Measurements from ENCODE around the gene GLIS2.

Gene GLIS2

GRCh38 chr16:4307215-4308037 is 8.4 kb upstream of the GLIS2 start:
- DNase-seq (ENCODE audit: low read depth in 2 of 2), result peak; percentile 95 to 98
- TF ChIP-seq, protein P1, sequence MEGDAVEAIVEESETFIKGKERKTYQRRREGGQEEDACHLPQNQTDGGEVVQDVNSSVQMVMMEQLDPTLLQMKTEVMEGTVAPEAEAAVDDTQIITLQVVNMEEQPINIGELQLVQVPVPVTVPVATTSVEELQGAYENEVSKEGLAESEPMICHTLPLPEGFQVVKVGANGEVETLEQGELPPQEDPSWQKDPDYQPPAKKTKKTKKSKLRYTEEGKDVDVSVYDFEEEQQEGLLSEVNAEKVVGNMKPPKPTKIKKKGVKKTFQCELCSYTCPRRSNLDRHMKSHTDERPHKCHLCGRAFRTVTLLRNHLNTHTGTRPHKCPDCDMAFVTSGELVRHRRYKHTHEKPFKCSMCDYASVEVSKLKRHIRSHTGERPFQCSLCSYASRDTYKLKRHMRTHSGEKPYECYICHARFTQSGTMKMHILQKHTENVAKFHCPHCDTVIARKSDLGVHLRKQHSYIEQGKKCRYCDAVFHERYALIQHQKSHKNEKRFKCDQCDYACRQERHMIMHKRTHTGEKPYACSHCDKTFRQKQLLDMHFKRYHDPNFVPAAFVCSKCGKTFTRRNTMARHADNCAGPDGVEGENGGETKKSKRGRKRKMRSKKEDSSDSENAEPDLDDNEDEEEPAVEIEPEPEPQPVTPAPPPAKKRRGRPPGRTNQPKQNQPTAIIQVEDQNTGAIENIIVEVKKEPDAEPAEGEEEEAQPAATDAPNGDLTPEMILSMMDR (IDR thresholded peaks at IDR 0.05; ENCODE audit: low read depth, low read length), result no peak
- H3K4me3 ChIP-seq (replicated peaks in 1 of 2; ENCODE audit: low read depth in 2 of 2, low read length in 2 of 2), result peak overlapping the region; percentile 54 to 68

- no peak for DNase-seq (ENCODE audit: low read depth in 2 of 2)
- TF ChIP-seq, protein P1 (IDR thresholded peaks at IDR 0.05; ENCODE audit: low read depth, low read length), result no peak
- no peak overlapping the region for H3K4me3 ChIP-seq (replicated peaks in 1 of 2; ENCODE audit: low read depth in 2 of 2, low read length in 2 of 2)
Measured at GRCh38 chr16:4309102-4309832, 6.6 kb upstream of the GLIS2 start.

- DNase-seq (ENCODE audit: low read depth in 2 of 2), result peak in 1 of 2 donors; percentile 62
- H3K4me3 ChIP-seq (replicated peaks in 1 of 2; ENCODE audit: low read depth in 2 of 2, low read length in 2 of 2), result no peak overlapping the region
- TF ChIP-seq, protein P1 (IDR thresholded peaks at IDR 0.05; ENCODE audit: low read depth, low read length), result peak; percentile 50
Measured at GRCh38 chr16:4309833-4310266, 6.0 kb upstream of the GLIS2 start.

GRCh38 chr16:4313563-4314531 is 2.0 kb upstream of the GLIS2 start:
- peak; percentile 37 to 57 for DNase-seq (ENCODE audit: low read depth in 2 of 2)
- TF ChIP-seq, protein P1 (IDR thresholded peaks at IDR 0.05; ENCODE audit: low read depth, low read length), result peak; percentile 52

GRCh38 chr16:4314532-4315185 is 1.2 kb upstream of the GLIS2 start:
- TF ChIP-seq, protein P1 (IDR thresholded peaks at IDR 0.05; ENCODE audit: low read depth, low read length), result no peak
- DNase-seq (ENCODE audit: low read depth in 2 of 2), result peak; percentile 56 to 57
- peak overlapping the region; percentile 51 to 80 for H3K4me3 ChIP-seq (replicated peaks in 1 of 2; ENCODE audit: low read depth in 2 of 2, low read length in 2 of 2)

More at GRCh38 chr16:4313563-4314531, 2.0 kb upstream of the GLIS2 start:
- no peak overlapping the region for H3K4me3 ChIP-seq (replicated peaks in 1 of 2; ENCODE audit: low read depth in 2 of 2, low read length in 2 of 2)

All from cardiac fibroblast (primary cell).